Breast epithelium (tissue), 4 donors: ENCODE measurements around the gene PPP1R3G. TPM values are rescaled to one million over a fixed set of nuclear protein-coding genes. Genes with fewer than 3 reads are reported as not detected.

ENCODE experiments used
- DNase-seq, 2 donors: peaks; one replicate each; pipeline ENCODE4 v3.0.0-alpha.2; 2019; ENCODE audit warnings: low spot score in 2 of 2
- H3K27ac ChIP-seq, 2 donors: fragments of 200-600 bp; sonication (generic) in 1 of 2; one replicate each; pipeline ENCODE4 v1.5.1; 2016 to 2019; ENCODE audit warnings: mild to moderate bottlenecking in 1 of 2
- H3K27me3 ChIP-seq, 2 donors: fragments of 200-600 bp; sonication (generic) in 1 of 2; one replicate each; pipeline versions ENCODE4 v1.5.1 to v1.6.0; 2017 to 2019; ENCODE audit warnings: control low read depth in 1 of 2, mild to moderate bottlenecking in 1 of 2
- H3K36me3 ChIP-seq: fragments of 200-600 bp; one replicate; pipeline ENCODE4 v1.5.1; 2019
- H3K4me1 ChIP-seq, 2 donors: fragments of 200-600 bp; sonication (generic); one replicate each; pipeline ENCODE4 v1.5.1; 2016 to 2019; ENCODE audit warnings: control low read depth in 1 of 2
- H3K4me3 ChIP-seq, 3 donors: fragments of 200-600 bp; sonication (generic); 1 replicate in 2 of 3; 2 replicates in 1 of 3; pipeline ENCODE4 v1.5.1; 2016 to 2019; ENCODE audit warnings: mild to moderate bottlenecking in 3 of 3, moderate library complexity in 2 of 3
- H3K9me3 ChIP-seq, 2 donors: fragments of 200-600 bp; sonication (generic) in 1 of 2; one replicate each; pipeline ENCODE4 v1.5.1; 2016 to 2019; ENCODE audit warnings: control low read depth in 1 of 2
- POLR2A ChIP-seq: fragments of 450-650 bp; IDR thresholded peaks from one replicate; pipeline ENCODE4 v1.6.1; 2016; ENCODE audit warnings: antibody characterized with exemption, mild to moderate bottlenecking, moderate library complexity
- POLR2AphosphoS5 ChIP-seq, 3 donors: sonication (generic); formaldehyde crosslinking; IDR thresholded peaks; one replicate each; pipeline ENCODE4 v1.6.1; 2017; ENCODE audit warnings: antibody characterized with exemption in 3 of 3
- intact Hi-C: fragments of 100-400 bp; cut with DNase I; formaldehyde crosslinking; loops from one replicate; pipeline ENCODE4 v1.15.1; 2023; ENCODE audit warnings: low total_unique reads
- total RNA-seq, 3 donors: library from RNA; depleted of rRNA; stranded (reverse); fragments of >200 nt; gene quantifications; one replicate each; pipeline ENCODE4 v1.1.0, GENCODE V29; 2016
- TF ChIP-seq, protein P1 (sequence below), 3 donors: fragments of 450-650 bp; IDR thresholded peaks; one replicate each; pipeline ENCODE4 v1.5.1; 2016 to 2017; ENCODE audit warnings: antibody characterized with exemption in 3 of 3, mild to moderate bottlenecking in 3 of 3, moderate library complexity in 3 of 3

The PPP1R3G gene
- total RNA-seq, 3 donors from 2014 or later = 1.2 to 3.2 (median 1.6) TPM

DNA sequence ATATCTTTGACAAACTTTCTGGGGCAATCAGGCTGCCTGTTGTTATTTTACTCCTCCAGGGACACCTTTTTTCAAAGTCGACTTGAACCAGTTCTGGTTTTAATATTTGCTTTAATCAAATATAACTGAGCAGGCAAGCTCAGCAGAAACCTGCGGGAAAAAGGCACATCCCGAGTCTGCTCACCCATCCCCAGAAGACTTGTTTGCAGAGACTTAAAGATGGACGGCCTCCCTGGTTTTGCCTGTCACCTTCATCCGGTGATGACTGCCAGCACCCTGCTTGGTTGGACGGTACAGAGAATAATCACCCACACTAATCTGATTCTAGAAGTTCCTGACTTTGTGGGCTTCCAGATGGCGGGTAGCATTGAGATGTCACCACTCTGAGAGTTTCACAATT is 36.8 kb downstream of the PPP1R3G start:
- Histone ChIP-seq H3K4me3 (no peak overlapping the region), H3K9me3 (no peaks in the 10 kb centered on the region), H3K27me3 (no peaks in the 10 kb centered on the region), H3K27ac (no peak overlapping the region), H3K4me1 (no peaks in the 10 kb centered on the region), H3K36me3 (no peaks in the 10 kb centered on the region)
- TF ChIP-seq, protein P1, sequence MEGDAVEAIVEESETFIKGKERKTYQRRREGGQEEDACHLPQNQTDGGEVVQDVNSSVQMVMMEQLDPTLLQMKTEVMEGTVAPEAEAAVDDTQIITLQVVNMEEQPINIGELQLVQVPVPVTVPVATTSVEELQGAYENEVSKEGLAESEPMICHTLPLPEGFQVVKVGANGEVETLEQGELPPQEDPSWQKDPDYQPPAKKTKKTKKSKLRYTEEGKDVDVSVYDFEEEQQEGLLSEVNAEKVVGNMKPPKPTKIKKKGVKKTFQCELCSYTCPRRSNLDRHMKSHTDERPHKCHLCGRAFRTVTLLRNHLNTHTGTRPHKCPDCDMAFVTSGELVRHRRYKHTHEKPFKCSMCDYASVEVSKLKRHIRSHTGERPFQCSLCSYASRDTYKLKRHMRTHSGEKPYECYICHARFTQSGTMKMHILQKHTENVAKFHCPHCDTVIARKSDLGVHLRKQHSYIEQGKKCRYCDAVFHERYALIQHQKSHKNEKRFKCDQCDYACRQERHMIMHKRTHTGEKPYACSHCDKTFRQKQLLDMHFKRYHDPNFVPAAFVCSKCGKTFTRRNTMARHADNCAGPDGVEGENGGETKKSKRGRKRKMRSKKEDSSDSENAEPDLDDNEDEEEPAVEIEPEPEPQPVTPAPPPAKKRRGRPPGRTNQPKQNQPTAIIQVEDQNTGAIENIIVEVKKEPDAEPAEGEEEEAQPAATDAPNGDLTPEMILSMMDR (IDR thresholded peaks at IDR 0.05) = no peak
- no peak for TF ChIP-seq POLR2A
- no peak for TF ChIP-seq POLR2AphosphoS5 (IDR thresholded peaks at IDR 0.05)
- no peak for DNase-seq
- intact Hi-C loops = no loop called here

DNA sequence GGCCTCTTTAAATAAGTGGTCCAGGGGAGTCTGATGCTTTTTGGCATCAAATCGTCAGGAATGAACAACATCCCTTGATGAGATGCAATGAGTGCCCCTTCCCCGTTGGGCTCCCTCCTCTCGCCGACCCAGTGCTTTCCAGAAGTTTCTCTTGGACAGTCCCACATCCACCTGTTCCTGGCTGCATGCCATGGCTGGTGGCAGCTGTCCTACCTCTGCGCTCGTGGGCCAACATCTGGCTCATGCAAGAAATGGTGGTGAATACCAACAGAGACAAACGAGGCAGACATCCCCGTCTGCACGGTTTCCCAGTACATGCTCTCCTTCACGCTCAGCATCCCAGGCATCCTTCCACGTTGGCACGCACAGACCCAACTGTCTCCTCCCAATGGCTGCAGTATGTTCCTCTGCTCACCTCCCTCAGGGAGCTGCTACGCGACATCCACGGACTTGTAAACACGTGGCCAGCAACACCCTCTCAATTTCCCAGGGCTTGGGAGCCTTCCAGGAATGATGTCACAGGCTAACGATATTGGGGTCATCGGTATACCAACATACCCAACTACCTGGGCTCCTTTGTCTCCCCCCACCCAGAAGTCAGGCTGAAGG is 37.5 kb downstream of the PPP1R3G start:
- TF ChIP-seq POLR2AphosphoS5 (IDR thresholded peaks at IDR 0.05) (no peak), POLR2A (no peak)
- TF ChIP-seq, protein P1 (IDR thresholded peaks at IDR 0.05) = no peak

DNA sequence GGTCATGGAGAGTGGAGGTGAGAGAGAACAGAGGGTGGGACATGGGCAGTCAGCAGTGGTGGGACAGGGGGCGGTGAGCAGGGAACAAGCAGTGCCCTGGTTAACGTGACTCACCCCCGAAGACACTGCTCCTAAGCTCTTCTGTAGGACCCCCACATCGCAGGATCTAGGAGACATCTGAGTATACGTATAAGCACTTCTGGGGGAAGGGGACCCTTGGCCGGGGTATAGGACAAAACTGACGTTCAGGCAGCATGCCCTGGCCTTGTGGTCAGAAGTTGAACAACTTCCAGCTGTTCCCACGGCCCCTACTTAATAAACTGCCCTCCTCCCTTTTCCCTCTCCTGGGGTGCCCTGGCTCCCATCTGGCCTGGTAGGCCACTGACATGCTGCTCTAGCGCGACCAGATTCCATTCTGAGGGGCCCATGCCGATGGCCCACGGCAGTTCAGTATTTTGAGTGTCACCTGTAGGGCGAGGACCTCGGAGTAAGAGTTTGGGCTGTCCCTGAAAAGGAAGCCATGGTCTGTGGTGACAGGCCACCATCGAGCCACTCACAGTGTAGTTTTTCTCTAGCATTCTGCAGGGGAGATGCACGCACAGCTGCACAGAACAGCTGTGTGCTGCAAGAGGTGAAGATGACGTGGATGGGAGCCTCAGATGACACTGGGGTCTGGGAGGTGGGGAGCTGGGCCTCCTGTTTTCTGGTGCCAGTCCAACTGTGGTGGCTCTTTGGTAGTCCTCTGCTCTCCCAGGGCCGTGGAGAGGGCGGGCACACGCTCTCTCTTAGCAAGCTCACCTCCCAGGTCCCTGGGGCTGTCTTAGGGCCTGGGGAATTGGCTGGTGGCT is 38.4 kb downstream of the PPP1R3G start:
- Histone ChIP-seq H3K27me3 (no peaks in the 10 kb centered on the region), H3K4me1 (no peaks in the 10 kb centered on the region), H3K9me3 (no peaks in the 10 kb centered on the region), H3K4me3 (no peak overlapping the region), H3K36me3 (no peaks in the 10 kb centered on the region), H3K27ac (no peak overlapping the region)
- DNase-seq = no peak
- intact Hi-C loops = no loop called here
- TF ChIP-seq POLR2AphosphoS5 (IDR thresholded peaks at IDR 0.05) = no peak
- TF ChIP-seq, protein P1 (IDR thresholded peaks at IDR 0.05) = no peak

More for the DNA sequence above, 37.5 kb downstream of the PPP1R3G start:
- no peaks in the 10 kb centered on the region for H3K27me3 ChIP-seq
- DNase-seq = no peak
- no peak overlapping the region for H3K4me3 ChIP-seq
- no peak overlapping the region for H3K27ac ChIP-seq
- no peaks in the 10 kb centered on the region for H3K4me1 ChIP-seq
- no peaks in the 10 kb centered on the region for H3K36me3 ChIP-seq
- no peaks in the 10 kb centered on the region for H3K9me3 ChIP-seq
- intact Hi-C loops = no loop called here

DNA sequence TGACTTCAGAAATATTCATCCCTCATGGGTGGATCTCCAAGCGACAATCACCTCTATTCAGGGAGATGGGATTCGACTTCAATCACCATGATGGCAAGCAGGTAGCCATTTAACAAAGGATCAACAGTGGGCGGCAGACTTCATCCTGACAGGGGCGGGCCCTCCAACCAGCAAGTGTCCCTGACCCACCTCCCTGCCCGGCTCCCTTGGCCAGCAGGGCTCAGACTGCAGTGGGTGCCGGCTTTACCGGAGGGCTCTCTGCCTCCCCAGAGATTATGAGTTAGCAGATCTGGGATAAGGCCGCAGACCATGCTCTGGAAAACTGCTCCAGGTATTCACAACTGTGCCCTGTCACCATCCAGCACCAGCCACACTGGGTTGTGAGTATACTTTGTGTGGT is 39.4 kb downstream of the PPP1R3G start:
- TF ChIP-seq, protein P1 (IDR thresholded peaks at IDR 0.05) = no peak
- TF ChIP-seq POLR2A (no peak), POLR2AphosphoS5 (IDR thresholded peaks at IDR 0.05) (no peak)
- Histone ChIP-seq H3K27me3 (no peaks in the 10 kb centered on the region), H3K27ac (no peak overlapping the region), H3K36me3 (no peaks in the 10 kb centered on the region), H3K4me1 (no peaks in the 10 kb centered on the region), H3K9me3 (no peaks in the 10 kb centered on the region), H3K4me3 (no peak overlapping the region)
- intact Hi-C loops = no loop called here
- no peak for DNase-seq
